ENCODE measurements around the gene ATP5PO.

- TF ChIP-seq CTCF (IDR thresholded peaks at IDR 0.05) (no peak), POLR2A (IDR thresholded peaks at IDR 0.05) (no peak), POLR2AphosphoS5 (IDR thresholded peaks at IDR 0.05) (no peak), EP300 (IDR thresholded peaks at IDR 0.05) (no peak)
These were observed 22.3 kb upstream of the ATP5PO start for GRCh38 chr21:33937931-33938339.
